Naive thymus-derived CD4-positive, alpha-beta T cell (primary cell): ENCODE measurements around the gene MRPS2. TPM values are rescaled to one million over a fixed set of nuclear protein-coding genes. Genes with fewer than 3 reads are reported as not detected.
"Not testable (repeated sequence)": the region's sequence is repeated elsewhere in the genome, so short reads cannot be mapped to it uniquely, and the experiment has no call there.

Experiments used
- ATAC-seq: fragments of 150-1000 bp; cut with Tn5 transposase; 2 replicates; pipeline ENCODE4 v1.10.0; 2021; ENCODE audit warnings: mild to moderate bottlenecking, moderate library complexity
- CTCF ChIA-PET: fragments of 350-600 bp; sonication (Branson Sonifier 250); formaldehyde crosslinking; loops from one replicate; lab custom pipeline; 2021; ENCODE audit warnings: antibody characterized with exemption; lab: Charles Lee
- POLR2A ChIA-PET: fragments of 350-600 bp; sonication (Branson Sonifier 250); formaldehyde crosslinking; loops from one replicate; lab custom pipeline; 2021; ENCODE audit warnings: antibody characterized with exemption, inconsistent platforms; lab: Charles Lee
- DNase-seq, 9 donors: peaks; one replicate each; pipeline versions ENCODE4 v3.0.0 to v3.0.0-alpha.2; 2020 to 2022; ENCODE audit warnings: mixed read lengths in 1 of 9
- H3K27ac ChIP-seq: one replicate; pipeline ENCODE4 v1.7.0; 2013; ENCODE audit warnings: mild to moderate bottlenecking, low read depth, low read length, moderate library complexity
- H3K27me3 ChIP-seq, 2 donors: one replicate each; pipeline ENCODE4 v1.7.0; 2013; ENCODE audit warnings: low read length in 2 of 2, mild to moderate bottlenecking in 2 of 2, moderate library complexity in 2 of 2; ENCODE audit not compliant: control insufficient read depth in 2 of 2, insufficient read depth in 2 of 2
- H3K36me3 ChIP-seq, 3 experiments: 1 replicate in 2 of 3; 2 replicates in 1 of 3; pipeline ENCODE4 v1.7.0; 2013; ENCODE audit warnings: low read length in 3 of 3, mild to moderate bottlenecking in 3 of 3, moderate library complexity in 1 of 3; ENCODE audit not compliant: insufficient read depth in 3 of 3, control insufficient read depth in 2 of 3
- H3K4me1 ChIP-seq, 2 donors: one replicate each; pipeline ENCODE4 v1.7.0; 2013; ENCODE audit warnings: low read length in 2 of 2, mild to moderate bottlenecking in 2 of 2, moderate library complexity in 1 of 2; ENCODE audit not compliant: control insufficient read depth in 2 of 2, insufficient read depth in 2 of 2
- H3K4me3 ChIP-seq: 2 replicates; pipeline ENCODE4 v1.7.0; 2013; ENCODE audit warnings: mild to moderate bottlenecking, low read length
- H3K9me3 ChIP-seq, 3 experiments: 1 replicate in 2 of 3; 2 replicates in 1 of 3; pipeline ENCODE4 v1.7.0; 2013; ENCODE audit warnings: low read length in 3 of 3; ENCODE audit not compliant: control insufficient read depth in 2 of 3
- H3K27ac Mint-ChIP-seq, 9 donors: one replicate each; pipeline ENCODE4 v1.8.0; 2020 to 2022; ENCODE audit warnings: mixed read lengths in 9 of 9, mild to moderate bottlenecking in 8 of 9, moderate library complexity in 5 of 9, inconsistent platforms in 2 of 9
- H3K27me3 Mint-ChIP-seq, 5 donors: one replicate each; pipeline ENCODE4 v1.8.0; 2021 to 2022; ENCODE audit warnings: mixed read lengths in 5 of 5, mild to moderate bottlenecking in 1 of 5
- H3K36me3 Mint-ChIP-seq, 5 donors: one replicate each; pipeline ENCODE4 v1.8.0; 2020 to 2022; ENCODE audit warnings: mixed read lengths in 5 of 5, mild to moderate bottlenecking in 3 of 5, inconsistent platforms in 1 of 5
- H3K4me1 Mint-ChIP-seq, 7 donors: one replicate each; pipeline ENCODE4 v1.8.0; 2020 to 2022; ENCODE audit warnings: mixed read lengths in 7 of 7, mild to moderate bottlenecking in 3 of 7, inconsistent platforms in 1 of 7
- H3K4me3 Mint-ChIP-seq, 10 donors: one replicate each; pipeline ENCODE4 v1.8.0; 2020 to 2022; ENCODE audit warnings: mild to moderate bottlenecking in 10 of 10, mixed read lengths in 10 of 10, moderate library complexity in 6 of 10, inconsistent platforms in 2 of 10
- H3K9me3 Mint-ChIP-seq, 11 donors: one replicate each; pipeline ENCODE4 v1.8.0; 2020 to 2022; ENCODE audit warnings: mixed read lengths in 11 of 11, mild to moderate bottlenecking in 4 of 11, inconsistent platforms in 1 of 11, moderate library complexity in 1 of 11
- intact Hi-C, 2 donors: fragments of 100-400 bp; cut with micrococcal nuclease; formaldehyde crosslinking; loops; one replicate each; pipeline ENCODE4 v1.15.1; 2023
- polyA plus RNA-seq, 2 donors: library from polyadenylated mRNA; unstranded; fragments of 300-500 nt; fragmentation: Illumina TruSeq; gene quantifications; one replicate each; pipeline ENCODE4 v1.2.3, GENCODE V29; 2021
- total RNA-seq, 6 experiments: library from RNA in 5 of 6; stranded (reverse) in 5 of 6; gene quantifications; 1 replicate in 5 of 6; 2 replicates in 1 of 6; pipeline ENCODE4 v1.2.3 and lab custom pipeline; 2021 to 2026

Gene MRPS2
- total and polyA plus RNA-seq, 7 experiments from 2014 or later, result 19.4 to 66.1 (median 28.8) TPM

- H3K4me1 ChIP-seq, DNase-seq, POLR2A ChIA-PET, H3K27me3 ChIP-seq, intact Hi-C loops, CTCF ChIA-PET, H3K27ac Mint-ChIP-seq, H3K27ac ChIP-seq, H3K4me3 Mint-ChIP-seq, H3K36me3 Mint-ChIP-seq, ATAC-seq, H3K9me3 ChIP-seq, H3K27me3 Mint-ChIP-seq, H3K36me3 ChIP-seq, H3K4me3 ChIP-seq: not testable (repeated sequence)
- Mint-ChIP-seq H3K9me3 (peaks cover 0 to 15% (median 7%) of the 10 kb centered on the region in 11 donors), H3K4me1 (peaks cover 0 to 20% (median 0%) of the 10 kb centered on the region in 7 donors)
Observed at GRCh38 chr9:135513906-135514305, 13.4 kb downstream of the MRPS2 start.

GRCh38 chr9:135514342-135515082 lies 14.0 kb downstream of the MRPS2 start:
- peaks cover 0 to 20% (median 0%) of the 10 kb centered on the region in 7 donors for H3K4me1 Mint-ChIP-seq
- H3K27ac ChIP-seq, result no peak overlapping the region
- no peaks in the 10 kb centered on the region for H3K36me3 ChIP-seq
- ChIA-PET POLR2A (no interaction called here), CTCF (no interaction called here)
- H3K9me3 Mint-ChIP-seq, result peaks cover 0 to 9% (median 1%) of the 10 kb centered on the region in 11 donors
- intact Hi-C loops, result no loop called here
- H3K27me3 ChIP-seq, result no peaks in the 10 kb centered on the region
- no peaks in the 10 kb centered on the region for H3K36me3 Mint-ChIP-seq
- ATAC-seq (no peak), DNase-seq (no peak)
- H3K4me1 ChIP-seq, result no peaks in the 10 kb centered on the region
- no peak overlapping the region for H3K4me3 ChIP-seq
- peaks cover 0 to 13% (median 6%) of the 10 kb centered on the region in 5 donors for H3K27me3 Mint-ChIP-seq
- H3K4me3 Mint-ChIP-seq, result no peak overlapping the region
- H3K9me3 ChIP-seq, result no peaks in the 10 kb centered on the region
- H3K27ac Mint-ChIP-seq, result no peak overlapping the region

GRCh38 chr9:135515083-135515951 lies 14.8 kb downstream of the MRPS2 start:
- H3K36me3 Mint-ChIP-seq, result no peaks in the 10 kb centered on the region
- H3K4me3 ChIP-seq, result no peak overlapping the region

GRCh38 chr9:135516132-135516860 lies 15.8 kb downstream of the MRPS2 start:
- CTCF ChIA-PET, result no interaction called here
- DNase-seq (no peak), ATAC-seq (no peak)
- H3K27me3 Mint-ChIP-seq, result peaks cover 0 to 14% (median 10%) of the 10 kb centered on the region in 5 donors
- intact Hi-C loops, result no loop called here
- peaks cover 0 to 13% (median 0%) of the 10 kb centered on the region in 7 donors for H3K4me1 Mint-ChIP-seq
- H3K9me3 Mint-ChIP-seq, result no peaks in the 10 kb centered on the region
- Histone ChIP-seq H3K4me1 (no peaks in the 10 kb centered on the region), H3K27me3 (no peaks in the 10 kb centered on the region), H3K9me3 (no peaks in the 10 kb centered on the region), H3K27ac (no peak overlapping the region), H3K4me3 (no peak overlapping the region), H3K36me3 (no peaks in the 10 kb centered on the region)
- POLR2A ChIA-PET, result no interaction called here
- no peak overlapping the region for H3K4me3 Mint-ChIP-seq
- no peaks in the 10 kb centered on the region for H3K36me3 Mint-ChIP-seq
- no peak overlapping the region for H3K27ac Mint-ChIP-seq

More at GRCh38 chr9:135515083-135515951, 14.8 kb downstream of the MRPS2 start:
- Mint-ChIP-seq H3K4me3 (no peak overlapping the region), H3K27me3 (peaks cover 0 to 14% (median 6%) of the 10 kb centered on the region in 5 donors), H3K9me3 (peaks cover 0 to 6% (median 0%) of the 10 kb centered on the region in 11 donors), H3K27ac (no peak overlapping the region), H3K4me1 (peaks cover 0 to 20% (median 0%) of the 10 kb centered on the region in 7 donors)
- H3K36me3 ChIP-seq, result no peaks in the 10 kb centered on the region
- ATAC-seq (no peak), DNase-seq (no peak)
- ChIA-PET POLR2A (no interaction called here), CTCF (no interaction called here)
- H3K9me3 ChIP-seq, result no peaks in the 10 kb centered on the region
- no peak overlapping the region for H3K27ac ChIP-seq
- no peaks in the 10 kb centered on the region for H3K4me1 ChIP-seq
- intact Hi-C loops, result no loop called here
- no peaks in the 10 kb centered on the region for H3K27me3 ChIP-seq

GRCh38 chr9:135517407-135517822 lies 16.9 kb downstream of the MRPS2 start:
- POLR2A ChIA-PET, result no interaction called here
- no peak overlapping the region for H3K27ac Mint-ChIP-seq
- ATAC-seq (no peak), DNase-seq (no peak)
- H3K4me3 Mint-ChIP-seq, result no peak overlapping the region
- CTCF ChIA-PET, result interaction anchor here (1.1 kb wide), 1 partner anchor 18 kb away, joined by 3 read pairs; a partner anchor contains a TSS
- Histone ChIP-seq H3K9me3 (no peaks in the 10 kb centered on the region), H3K27ac (no peak overlapping the region), H3K4me1 (no peaks in the 10 kb centered on the region), H3K27me3 (no peaks in the 10 kb centered on the region), H3K36me3 (no peaks in the 10 kb centered on the region), H3K4me3 (no peak overlapping the region)
- H3K36me3 Mint-ChIP-seq, result no peaks in the 10 kb centered on the region
- intact Hi-C loops, result no loop called here
- peaks cover 0 to 9% (median 0%) of the 10 kb centered on the region in 7 donors for H3K4me1 Mint-ChIP-seq
- peaks cover 0 to 16% (median 10%) of the 10 kb centered on the region in 5 donors for H3K27me3 Mint-ChIP-seq
- no peaks in the 10 kb centered on the region for H3K9me3 Mint-ChIP-seq

- ATAC-seq (no peak), DNase-seq (no peak)
- Mint-ChIP-seq H3K27me3 (peaks cover 0 to 18% (median 10%) of the 10 kb centered on the region in 5 donors), H3K4me3 (no peak overlapping the region), H3K27ac (no peak overlapping the region), H3K9me3 (no peaks in the 10 kb centered on the region), H3K4me1 (peaks cover 0 to 5% (median 0%) of the 10 kb centered on the region in 7 donors), H3K36me3 (no peaks in the 10 kb centered on the region)
- ChIA-PET POLR2A (no interaction called here), CTCF (no interaction called here)
- Histone ChIP-seq H3K27ac (no peak overlapping the region), H3K27me3 (no peaks in the 10 kb centered on the region), H3K9me3 (no peaks in the 10 kb centered on the region), H3K36me3 (no peaks in the 10 kb centered on the region), H3K4me1 (no peaks in the 10 kb centered on the region), H3K4me3 (no peak overlapping the region)
- intact Hi-C loops, result no loop called here
Observed at GRCh38 chr9:135519179-135519971, 18.9 kb downstream of the MRPS2 start.
